Caco-2 (cell line): ENCODE measurements around the gene SLC7A14. TPM values are rescaled to one million over a fixed set of nuclear protein-coding genes. Genes with fewer than 3 reads are reported as not detected.

Experiments used
- BruUV-seq: library from RNA; stranded (reverse); fragments of 400-500 nt; replicated peaks from 2 replicates; lab custom pipeline; 2021; lab: Mats Ljungman, UMichigan
- CTCF ChIA-PET: fragments of 300-600 bp; sonication (Branson Sonifier 250); formaldehyde crosslinking; loops from one replicate; lab custom pipeline; 2022; ENCODE audit warnings: antibody characterized with exemption; lab: Charles Lee
- POLR2A ChIA-PET: fragments of 300-600 bp; sonication (Branson Sonifier 250); formaldehyde crosslinking; loops from one replicate; lab custom pipeline; 2022; ENCODE audit warnings: antibody characterized with exemption; lab: Charles Lee
- DNase-seq, 2 experiments: peaks; one replicate each; pipeline versions ENCODE4 v3.0.0 to v3.0.0-alpha.2; 2020 to 2022
- H3K27me3 ChIP-seq: replicated peaks from 2 replicates; pipeline ENCODE4 v1.6.0; 2011; ENCODE audit warnings: low read length; ENCODE audit not compliant: control insufficient read depth, insufficient read depth
- H3K36me3 ChIP-seq: 2 replicates; pipeline ENCODE4 v1.5.1; 2011; ENCODE audit warnings: low read length; ENCODE audit not compliant: control insufficient read depth, insufficient read depth
- H3K4me1 ChIP-seq: fragments of 250-450 bp; sonication (Bioruptor Pico); 2 replicates; pipeline ENCODE4 v1.5.1; 2020; ENCODE audit warnings: mild to moderate bottlenecking
- H3K4me3 ChIP-seq: 2 replicates; pipeline ENCODE4 v1.5.1; 2011; ENCODE audit warnings: low read depth, mild to moderate bottlenecking, control low read depth, low read length
- H3K9me3 ChIP-seq: fragments of 250-450 bp; sonication (Bioruptor Pico); 2 replicates; pipeline ENCODE4 v1.5.1; 2020; ENCODE audit warnings: mild to moderate bottlenecking, moderate library complexity
- H3K27ac Mint-ChIP-seq: one replicate; pipeline ENCODE4 v1.8.0; 2022; ENCODE audit warnings: mixed read lengths; ENCODE audit not compliant: unreplicated experiment
- H3K27me3 Mint-ChIP-seq: one replicate; pipeline ENCODE4 v1.8.0; 2022; ENCODE audit warnings: mixed read lengths; ENCODE audit not compliant: insufficient read depth, unreplicated experiment
- H3K36me3 Mint-ChIP-seq: one replicate; pipeline ENCODE4 v1.8.0; 2022; ENCODE audit warnings: mild to moderate bottlenecking, mixed read lengths; ENCODE audit not compliant: insufficient read depth, unreplicated experiment
- H3K4me1 Mint-ChIP-seq: one replicate; pipeline ENCODE4 v1.8.0; 2022; ENCODE audit warnings: low read depth, mixed read lengths; ENCODE audit not compliant: unreplicated experiment
- H3K4me3 Mint-ChIP-seq: one replicate; pipeline ENCODE4 v1.8.0; 2022; ENCODE audit warnings: mild to moderate bottlenecking, moderate library complexity, mixed read lengths; ENCODE audit not compliant: unreplicated experiment
- H3K9me3 Mint-ChIP-seq: one replicate; pipeline ENCODE4 v1.8.0; 2022; ENCODE audit warnings: mixed read lengths; ENCODE audit not compliant: unreplicated experiment
- intact Hi-C: fragments of 100-400 bp; cut with micrococcal nuclease; formaldehyde crosslinking; loops from one replicate; pipeline ENCODE4 v1.10.0; 2022; ENCODE audit not compliant: unreplicated experiment
- total RNA-seq: library from RNA; stranded (reverse); gene quantifications from 2 replicates; pipeline ENCODE4 v1.2.3, GENCODE V29; 2022
- TF ChIP-seq, protein P1 (sequence below), 2 experiments: fragments of 200-600 bp in 1 of 2; IDR thresholded peaks; 1 replicate in 1 of 2; 2 replicates in 1 of 2; pipeline versions ENCODE4 v1.5.1 to v1.8.0; 2011 to 2022; ENCODE audit warnings: antibody characterized with exemption in 1 of 2, control low read depth in 1 of 2, inconsistent platforms in 1 of 2, low read depth in 1 of 2, low read length in 1 of 2, mild to moderate bottlenecking in 1 of 2, moderate library complexity in 1 of 2; ENCODE audit not compliant: insufficient read depth in 1 of 2, severe bottlenecking in 1 of 2, unreplicated experiment in 1 of 2

SLC7A14 gene
- total RNA-seq, 1 experiment from 2014 or later = not detected

DNA sequence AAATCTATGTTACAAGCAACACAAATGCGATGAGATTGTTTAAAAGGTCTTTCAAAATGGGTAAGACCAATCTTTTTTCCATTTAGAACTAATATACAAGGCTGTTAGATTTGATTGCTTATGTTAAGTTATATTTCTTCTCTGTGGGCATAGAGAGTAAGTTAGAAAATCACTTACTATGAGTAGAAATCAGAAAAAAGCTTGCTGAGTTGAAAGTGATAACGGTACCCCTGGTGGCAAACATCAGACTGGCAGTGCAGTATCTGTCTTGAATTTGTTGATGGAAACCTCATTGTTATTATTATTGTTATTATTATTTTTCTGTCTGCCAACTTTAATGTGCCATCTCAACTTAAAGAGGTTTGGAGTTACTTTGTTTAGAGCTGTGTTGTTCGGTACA, 154.8 kb downstream of the SLC7A14 start:
- CTCF ChIA-PET = interaction anchor here (0.6 to 0.7 kb wide), 2 partner anchors 381 to 950 kb away, joined by 3 to 4 read pairs; no protein-coding TSS in a partner anchor
- no peaks in the 10 kb centered on the region for H3K4me1 ChIP-seq

DNA sequence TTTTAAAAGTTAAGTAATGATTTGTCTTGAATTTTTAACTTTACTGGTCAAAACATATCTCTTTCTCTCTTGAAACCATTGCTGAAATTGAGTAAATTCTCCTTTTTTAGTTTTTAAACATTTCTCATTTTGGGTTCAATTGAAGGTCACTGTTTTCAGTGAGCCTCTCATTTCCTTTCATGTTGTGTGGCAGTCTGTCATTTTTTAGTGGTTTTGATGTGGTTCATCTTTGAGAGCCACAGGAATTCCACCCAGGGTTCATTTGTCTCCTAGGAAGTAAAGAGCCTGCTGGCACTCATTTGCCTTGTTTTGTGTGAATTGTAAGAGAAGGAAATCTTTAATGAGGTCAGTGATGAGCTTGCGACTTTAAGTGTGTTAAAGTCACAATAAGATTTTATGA, 156.8 kb downstream of the SLC7A14 start:
- Mint-ChIP-seq H3K27me3 (no peaks in the 10 kb centered on the region), H3K27ac (no peak overlapping the region), H3K36me3 (no peaks in the 10 kb centered on the region), H3K9me3 (no peaks in the 10 kb centered on the region), H3K4me3 (no peak overlapping the region), H3K4me1 (no peaks in the 10 kb centered on the region)
- no peak overlapping the region for H3K4me3 ChIP-seq
- ChIA-PET POLR2A (no interaction called here), CTCF (no interaction called here)
- intact Hi-C loops = no loop called here
- H3K4me1 ChIP-seq = no peaks in the 10 kb centered on the region
- H3K27me3 ChIP-seq = no peaks in the 10 kb centered on the region; the same call in 1 of the 2 replicates
- no TSS peak for BruUV-seq
- H3K9me3 ChIP-seq = no peaks in the 10 kb centered on the region
- TF ChIP-seq, protein P1, sequence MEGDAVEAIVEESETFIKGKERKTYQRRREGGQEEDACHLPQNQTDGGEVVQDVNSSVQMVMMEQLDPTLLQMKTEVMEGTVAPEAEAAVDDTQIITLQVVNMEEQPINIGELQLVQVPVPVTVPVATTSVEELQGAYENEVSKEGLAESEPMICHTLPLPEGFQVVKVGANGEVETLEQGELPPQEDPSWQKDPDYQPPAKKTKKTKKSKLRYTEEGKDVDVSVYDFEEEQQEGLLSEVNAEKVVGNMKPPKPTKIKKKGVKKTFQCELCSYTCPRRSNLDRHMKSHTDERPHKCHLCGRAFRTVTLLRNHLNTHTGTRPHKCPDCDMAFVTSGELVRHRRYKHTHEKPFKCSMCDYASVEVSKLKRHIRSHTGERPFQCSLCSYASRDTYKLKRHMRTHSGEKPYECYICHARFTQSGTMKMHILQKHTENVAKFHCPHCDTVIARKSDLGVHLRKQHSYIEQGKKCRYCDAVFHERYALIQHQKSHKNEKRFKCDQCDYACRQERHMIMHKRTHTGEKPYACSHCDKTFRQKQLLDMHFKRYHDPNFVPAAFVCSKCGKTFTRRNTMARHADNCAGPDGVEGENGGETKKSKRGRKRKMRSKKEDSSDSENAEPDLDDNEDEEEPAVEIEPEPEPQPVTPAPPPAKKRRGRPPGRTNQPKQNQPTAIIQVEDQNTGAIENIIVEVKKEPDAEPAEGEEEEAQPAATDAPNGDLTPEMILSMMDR (IDR thresholded peaks at IDR 0.05; ENCODE audit: insufficient read depth in 1 of 2, low read depth in 1 of 2, low read length in 1 of 2, severe bottlenecking in 1 of 2, unreplicated experiment in 1 of 2) = no peak
- no peak for DNase-seq
- no peaks in the 10 kb centered on the region for H3K36me3 ChIP-seq

More for the DNA sequence above, 154.8 kb downstream of the SLC7A14 start:
- H3K36me3 ChIP-seq = no peaks in the 10 kb centered on the region
- H3K4me3 ChIP-seq = no peak overlapping the region
- H3K9me3 ChIP-seq = no peaks in the 10 kb centered on the region
- H3K27ac Mint-ChIP-seq = no peak overlapping the region
- no peaks in the 10 kb centered on the region for H3K27me3 Mint-ChIP-seq
- no peak overlapping the region for H3K4me3 Mint-ChIP-seq
- H3K4me1 Mint-ChIP-seq = no peaks in the 10 kb centered on the region
- intact Hi-C loops = no loop called here
- no peak for DNase-seq
- H3K36me3 Mint-ChIP-seq = no peaks in the 10 kb centered on the region
- POLR2A ChIA-PET = no interaction called here
- no peaks in the 10 kb centered on the region for H3K27me3 ChIP-seq
- BruUV-seq = no TSS peak
- TF ChIP-seq, protein P1 (IDR thresholded peaks at IDR 0.05; ENCODE audit: insufficient read depth in 1 of 2, low read depth in 1 of 2, low read length in 1 of 2, severe bottlenecking in 1 of 2, unreplicated experiment in 1 of 2) = no peak
- H3K9me3 Mint-ChIP-seq = no peaks in the 10 kb centered on the region

DNA sequence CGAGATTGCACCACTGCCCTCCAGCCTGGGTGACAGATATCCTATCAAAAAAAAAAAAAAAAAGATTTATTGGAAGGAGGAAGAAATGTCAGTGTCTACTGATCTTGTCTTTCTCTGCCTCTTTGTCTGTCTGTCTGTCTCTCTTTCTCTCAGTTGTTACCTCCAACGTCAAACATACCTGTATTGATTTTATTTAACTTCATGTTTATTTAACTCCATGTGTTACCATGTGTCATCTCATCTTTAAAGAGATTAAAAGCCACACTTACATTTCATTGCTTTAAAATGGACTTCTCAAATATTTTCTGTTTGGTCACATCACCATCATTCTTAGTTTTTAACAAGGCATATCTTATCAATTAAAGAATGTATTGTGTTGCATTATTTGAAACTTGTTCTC, 157.8 kb downstream of the SLC7A14 start:
- DNase-seq = no peak
- CTCF ChIA-PET = no interaction called here
- POLR2A ChIA-PET = no interaction called here
- Mint-ChIP-seq H3K9me3 (no peaks in the 10 kb centered on the region), H3K27me3 (no peaks in the 10 kb centered on the region), H3K27ac (no peak overlapping the region), H3K36me3 (no peaks in the 10 kb centered on the region), H3K4me1 (no peaks in the 10 kb centered on the region), H3K4me3 (no peak overlapping the region)
- H3K4me3 ChIP-seq = no peak overlapping the region
- no TSS peak for BruUV-seq
- no peaks in the 10 kb centered on the region; the same call in 1 of the 2 replicates for H3K27me3 ChIP-seq
- no peaks in the 10 kb centered on the region for H3K4me1 ChIP-seq
- no peaks in the 10 kb centered on the region for H3K36me3 ChIP-seq
- TF ChIP-seq, protein P1 (IDR thresholded peaks at IDR 0.05; ENCODE audit: insufficient read depth in 1 of 2, low read depth in 1 of 2, low read length in 1 of 2, severe bottlenecking in 1 of 2, unreplicated experiment in 1 of 2) = no peak
- intact Hi-C loops = no loop called here
- no peaks in the 10 kb centered on the region for H3K9me3 ChIP-seq
